Stimulated activated CD4-positive, alpha-beta T cell treated with anti-CD3 and anti-CD28 coated beads, Interleukin-1b, Interleukin-23, amount 100 ng/mL, for 48 hours (primary cell): ENCODE results near the gene RAE1.
"Not testable (repeated sequence)": the region's sequence is repeated elsewhere in the genome, so short reads cannot be mapped to it uniquely, and the experiment has no call there.

Experiments
- DNase-seq: peaks from one replicate; pipeline ENCODE4 v3.0.0-alpha.2; 2020

RAE1 gene

DNA sequence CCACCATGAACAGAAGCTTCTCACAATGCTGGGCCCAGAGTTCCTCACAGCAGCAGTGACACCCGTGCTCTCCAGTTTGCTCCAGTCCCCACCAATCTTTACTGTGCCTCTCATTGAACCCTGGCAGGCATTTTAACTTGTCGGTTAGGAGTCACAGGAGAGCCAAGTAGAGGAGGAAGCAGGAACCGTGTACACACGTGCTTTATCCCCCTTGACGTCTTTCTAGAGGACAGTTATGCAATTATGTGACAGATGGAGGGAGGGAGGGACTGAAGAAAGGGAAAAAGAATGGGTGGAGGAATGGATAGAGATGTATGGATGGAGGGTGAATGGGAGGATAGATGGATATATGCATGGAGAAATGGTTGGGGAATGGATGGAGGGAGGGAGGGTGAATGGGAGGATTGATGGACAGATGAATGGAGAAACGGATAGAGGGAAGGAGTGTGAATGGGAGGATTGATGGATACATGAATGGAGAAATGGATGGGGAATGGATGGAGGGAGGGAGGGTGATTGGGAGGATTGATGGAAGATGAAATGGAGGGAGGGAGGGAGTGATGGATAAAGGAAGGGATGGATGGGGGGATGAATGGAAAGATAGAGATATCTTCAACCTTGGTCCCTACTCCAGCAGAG is 66.1 kb downstream of the RAE1 start:
- no peak for DNase-seq

DNA sequence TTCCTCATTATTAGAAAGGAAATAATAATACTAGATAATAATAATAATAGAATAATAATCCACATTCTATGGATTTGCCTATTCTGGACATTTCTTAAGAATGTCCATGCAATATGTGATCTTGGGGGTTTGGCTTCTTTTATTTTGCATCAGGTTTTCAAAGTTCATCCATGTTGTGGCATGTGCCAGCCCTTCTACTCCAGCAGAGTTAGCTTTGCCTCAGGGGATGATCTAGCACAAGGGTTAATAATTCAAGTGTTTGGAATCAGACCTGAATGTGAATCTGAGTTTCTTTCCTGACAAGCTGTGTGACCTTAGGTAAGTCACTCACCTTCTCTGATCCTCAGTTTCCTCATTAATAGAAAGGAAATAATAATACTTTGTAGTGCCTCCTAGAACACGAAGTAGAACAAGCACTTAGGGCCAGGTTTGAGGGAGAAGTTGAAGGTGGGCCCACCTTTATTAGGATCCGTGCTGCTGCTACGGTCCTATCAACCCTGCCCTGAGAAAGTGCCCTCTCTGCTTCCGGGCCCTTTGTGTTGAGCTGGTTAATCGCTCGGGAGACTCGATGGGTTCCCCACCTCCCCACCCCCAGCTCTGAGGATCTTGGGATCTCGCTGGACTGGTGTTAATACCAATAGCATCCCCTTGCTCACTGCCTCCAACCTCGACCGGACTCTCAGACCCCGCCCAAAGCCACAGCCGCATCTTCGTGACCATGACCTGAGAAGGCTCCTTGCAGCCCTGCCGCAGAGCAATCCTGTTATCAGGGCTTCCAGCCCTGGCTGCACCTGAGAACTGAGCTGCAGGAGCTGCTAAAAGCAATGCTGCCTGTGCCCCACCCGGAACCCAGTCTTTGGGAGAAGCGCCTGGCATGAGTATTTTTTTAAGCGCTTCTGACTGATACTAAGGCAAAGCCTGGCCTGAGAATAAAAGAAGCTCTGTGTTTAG is 67.0 kb downstream of the RAE1 start:
- DNase-seq = no peak

- not testable (repeated sequence) for DNase-seq
These were observed 68.4 kb downstream of the RAE1 start for GRCh38 chr20:57419479-57419878.

- DNase-seq = no peak
These were observed 69.7 kb downstream of the RAE1 start for GRCh38 chr20:57420571-57421252.

- no peak for DNase-seq
These were observed 70.5 kb downstream of the RAE1 start for GRCh38 chr20:57421253-57422220.

GRCh38 chr20:57422254-57422653 is 71.2 kb downstream of the RAE1 start:
- DNase-seq = no peak

- DNase-seq = no peak
These were observed 74.3 kb downstream of the RAE1 start for GRCh38 chr20:57425150-57426013.

DNA sequence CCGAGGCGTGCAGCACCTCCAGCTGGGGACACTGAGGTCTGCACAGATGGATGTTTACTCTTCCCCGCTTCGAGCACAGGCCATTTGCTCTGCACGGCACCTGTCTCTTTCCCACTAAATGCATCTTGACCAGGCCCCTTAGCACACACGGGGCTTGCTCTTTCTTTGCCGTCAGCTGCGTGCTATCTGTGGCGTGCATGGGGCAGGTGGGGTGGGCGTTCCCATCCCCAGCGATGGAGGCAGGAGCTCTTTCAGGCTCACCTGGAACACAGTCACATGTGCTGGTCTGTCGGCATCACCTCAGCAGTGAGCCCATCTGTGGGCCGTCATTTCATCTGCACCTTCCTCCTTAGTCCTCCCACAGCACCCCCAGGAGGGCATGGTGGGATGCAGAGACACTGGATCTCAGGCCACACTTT is 75.2 kb downstream of the RAE1 start:
- no peak for DNase-seq

- DNase-seq = no peak
These were observed 75.8 kb downstream of the RAE1 start for GRCh38 chr20:57426831-57427230.

GRCh38 chr20:57428324-57429158 is 77.5 kb downstream of the RAE1 start:
- DNase-seq = no peak
